H9 (cell line): ENCODE results near the gene PRKAG2. TPM values are rescaled to one million over a fixed set of nuclear protein-coding genes. Genes with fewer than 3 reads are reported as not detected.

Experiments used
- DNase-seq: peaks from one replicate; pipeline ENCODE4 v3.0.0-alpha.2; 2017
- H2AFZ ChIP-seq: one replicate; pipeline ENCODE4 v1.6.1; 2013; ENCODE audit warnings: mild to moderate bottlenecking, low read length, control low read depth, moderate library complexity
- H2AK5ac ChIP-seq: 2 replicates; pipeline ENCODE4 v1.6.1; 2013; ENCODE audit warnings: low read length, control low read depth, mixed read lengths; ENCODE audit not compliant: insufficient read length
- H2BK120ac ChIP-seq: one replicate; pipeline ENCODE4 v1.6.1; 2013; ENCODE audit warnings: low read depth, mild to moderate bottlenecking, low read length, control low read depth, inconsistent platforms; ENCODE audit not compliant: poor library complexity, severe bottlenecking
- H2BK12ac ChIP-seq: 2 replicates; pipeline ENCODE4 v1.6.1; 2013; ENCODE audit warnings: low read length, control low read depth, mixed read lengths, low read depth; ENCODE audit not compliant: insufficient read length
- H2BK15ac ChIP-seq: 2 replicates; pipeline ENCODE4 v1.6.1; 2013; ENCODE audit warnings: low read depth, low read length, control low read depth
- H2BK20ac ChIP-seq: one replicate; pipeline ENCODE4 v1.6.1; 2013; ENCODE audit warnings: low read depth, mild to moderate bottlenecking, low read length, control low read depth, inconsistent platforms; ENCODE audit not compliant: poor library complexity, severe bottlenecking
- H2BK5ac ChIP-seq: 2 replicates; pipeline ENCODE4 v1.6.1; 2013; ENCODE audit warnings: low read length, control low read depth, mixed read lengths; ENCODE audit not compliant: insufficient read length
- H3K14ac ChIP-seq: 2 replicates; pipeline ENCODE4 v1.6.1; 2013; ENCODE audit warnings: low read length, control low read depth; ENCODE audit not compliant: insufficient read depth
- H3K18ac ChIP-seq: 2 replicates; pipeline ENCODE4 v1.6.1; 2013; ENCODE audit warnings: low read depth, mild to moderate bottlenecking, mixed read lengths, low read length, control low read depth; ENCODE audit not compliant: insufficient read length
- H3K23ac ChIP-seq: 2 replicates; pipeline ENCODE4 v1.6.1; 2013; ENCODE audit warnings: low read length, control low read depth, mixed read lengths, low read depth; ENCODE audit not compliant: insufficient read length
- H3K23me2 ChIP-seq: 2 replicates; pipeline ENCODE4 v1.6.1; 2013; ENCODE audit warnings: low read depth, mild to moderate bottlenecking, mixed read lengths, low read length, control low read depth; ENCODE audit not compliant: insufficient read length, poor library complexity, severe bottlenecking
- H3K27ac ChIP-seq: 2 replicates; pipeline ENCODE4 v1.5.1; 2013; ENCODE audit warnings: low read length, control low read depth, mixed read lengths, low read depth; ENCODE audit not compliant: insufficient read length
- H3K27me3 ChIP-seq: 2 replicates; pipeline ENCODE4 v1.6.1; 2013; ENCODE audit warnings: low read length, control low read depth, inconsistent platforms; ENCODE audit not compliant: insufficient read depth
- H3K4ac ChIP-seq: 2 replicates; pipeline ENCODE4 v1.6.1; 2013; ENCODE audit warnings: low read depth, mild to moderate bottlenecking, control low read depth, inconsistent platforms, low read length, moderate library complexity
- H3K4me1 ChIP-seq: 2 replicates; pipeline ENCODE4 v1.6.1; 2013; ENCODE audit warnings: low read length, control low read depth, inconsistent platforms; ENCODE audit not compliant: insufficient read depth
- H3K4me2 ChIP-seq: 2 replicates; pipeline ENCODE4 v1.6.1; 2013; ENCODE audit warnings: low read length, control low read depth, mixed read lengths; ENCODE audit not compliant: insufficient read length, insufficient read depth
- H3K56ac ChIP-seq: 2 replicates; pipeline ENCODE4 v1.6.1; 2013; ENCODE audit warnings: low read depth, mild to moderate bottlenecking, mixed read lengths, low read length, control low read depth; ENCODE audit not compliant: insufficient read length
- H3K79me1 ChIP-seq: 2 replicates; pipeline ENCODE4 v1.6.1; 2013; ENCODE audit warnings: low read depth, mild to moderate bottlenecking, moderate library complexity, low read length, control low read depth, inconsistent platforms; ENCODE audit not compliant: insufficient read depth, poor library complexity, severe bottlenecking
- H3K79me2 ChIP-seq: 2 replicates; pipeline ENCODE4 v1.6.1; 2013; ENCODE audit warnings: low read length, control low read depth, inconsistent platforms; ENCODE audit not compliant: insufficient read depth
- H3K9ac ChIP-seq: 2 replicates; pipeline ENCODE4 v1.6.1; 2013; ENCODE audit warnings: low read length, control low read depth, mixed read lengths; ENCODE audit not compliant: insufficient read length; ENCODE audit errors: extremely low read depth
- H3K9me3 ChIP-seq: one replicate; pipeline ENCODE4 v1.6.1; 2013; ENCODE audit warnings: low read depth, low read length, inconsistent platforms; ENCODE audit not compliant: control insufficient read depth
- H3T11ph ChIP-seq: one replicate; pipeline ENCODE4 v1.6.1; 2013; ENCODE audit warnings: mild to moderate bottlenecking, low read length, control low read depth, inconsistent platforms
- H4K20me1 ChIP-seq: one replicate; pipeline ENCODE4 v1.6.1; 2013; ENCODE audit not compliant: control insufficient read depth, insufficient read length, insufficient read depth
- H4K5ac ChIP-seq: 2 replicates; pipeline ENCODE4 v1.6.1; 2013; ENCODE audit warnings: low read depth, mild to moderate bottlenecking, mixed read lengths, low read length, control low read depth; ENCODE audit not compliant: insufficient read length
- H4K8ac ChIP-seq: replicated peaks from 2 replicates; pipeline ENCODE4 v1.6.1; 2013; ENCODE audit warnings: low read length, control low read depth, mixed read lengths, low read depth; ENCODE audit not compliant: insufficient read length
- H4K91ac ChIP-seq: 2 replicates; pipeline ENCODE4 v1.6.1; 2013; ENCODE audit warnings: low read depth, mild to moderate bottlenecking, moderate library complexity, mixed read lengths, low read length, control low read depth; ENCODE audit not compliant: insufficient read length
- H3K27ac Mint-ChIP-seq, 3 experiments: 2 replicates in 2 of 3; 3 replicates in 1 of 3; pipeline ENCODE4 v1.8.0; 2020 to 2021; ENCODE audit warnings: mixed read lengths in 3 of 3, mild to moderate bottlenecking in 1 of 3, moderate library complexity in 1 of 3
- H3K27me3 Mint-ChIP-seq: 2 replicates; pipeline ENCODE4 v1.8.0; 2021; ENCODE audit warnings: low read depth, mild to moderate bottlenecking, moderate library complexity, mixed read lengths
- H3K36me3 Mint-ChIP-seq, 3 experiments: 2 replicates in 2 of 3; 3 replicates in 1 of 3; pipeline ENCODE4 v1.8.0; 2020 to 2021; ENCODE audit warnings: low read depth in 3 of 3, mixed read lengths in 3 of 3; ENCODE audit not compliant: insufficient read depth in 1 of 3
- H3K4me1 Mint-ChIP-seq, 2 experiments: 2 replicates each; pipeline ENCODE4 v1.8.0; 2020; ENCODE audit warnings: mixed read lengths in 2 of 2
- H3K4me3 Mint-ChIP-seq, 2 experiments: 2 replicates in 1 of 2; 3 replicates in 1 of 2; pipeline ENCODE4 v1.8.0; 2020 to 2021; ENCODE audit warnings: mild to moderate bottlenecking in 2 of 2, mixed read lengths in 2 of 2, moderate library complexity in 1 of 2
- H3K9me3 Mint-ChIP-seq, 2 experiments: 2 replicates in 1 of 2; 3 replicates in 1 of 2; pipeline ENCODE4 v1.8.0; 2020; ENCODE audit warnings: mild to moderate bottlenecking in 2 of 2, mixed read lengths in 2 of 2, moderate library complexity in 1 of 2
- CTCF ChIP-seq: fragments of 200-600 bp; sonication (generic); conservative IDR thresholded peaks from 3 replicates; pipeline ENCODE4 v1.8.0; 2021; ENCODE audit warnings: antibody characterized with exemption, mild to moderate bottlenecking
- WGBS: extraction: QIAGEN DNeasy Blood & Tissue Kit; methylation state at CpG from one replicate; pipeline ENCODE4 v1.1.7; 2013; ENCODE audit warnings: missing lambda C conversion rate, low lambda C conversion rate, mixed read lengths; ENCODE audit not compliant: insufficient read length; ENCODE audit errors: extremely low coverage; 5-methylcytosine and 5-hydroxymethylcytosine counted together
- total RNA-seq: library from RNA; stranded (reverse); gene quantifications from 2 replicates; pipeline ENCODE4 v1.2.1, GENCODE V29; 2021

Gene PRKAG2
- total RNA-seq, 1 experiment from 2014 or later = 11.8 TPM

- Histone ChIP-seq H3T11ph (no peak overlapping the region), H3K27ac (no peak overlapping the region), H3K4me1 (no peaks in the 10 kb centered on the region), H3K79me2 (no peaks in the 10 kb centered on the region), H2AFZ (no peak overlapping the region), H3K14ac (no peak overlapping the region), H2BK120ac (no peak overlapping the region), H3K79me1 (no peaks in the 10 kb centered on the region), H2BK15ac (no peak overlapping the region), H3K23me2 (no peaks in the 10 kb centered on the region), H3K56ac (no peak overlapping the region), H3K23ac (no peak overlapping the region), H3K27me3 (no peaks in the 10 kb centered on the region), H4K8ac (no peak overlapping the region), H3K18ac (no peak overlapping the region), H3K9ac (no peak overlapping the region), H2BK12ac (no peak overlapping the region), H3K4me2 (no peak overlapping the region), H4K5ac (no peak overlapping the region), H2BK20ac (no peak overlapping the region), H4K20me1 (no peaks in the 10 kb centered on the region), H2BK5ac (no peak overlapping the region), H4K91ac (no peak overlapping the region), H3K4ac (no peak overlapping the region), H3K9me3 (no peaks in the 10 kb centered on the region), H2AK5ac (no peak overlapping the region)
- no peak for TF ChIP-seq CTCF
- WGBS = no CpG with 5 or more reads among the region's 8 CpGs
- H3K27ac Mint-ChIP-seq = no peak overlapping the region
- DNase-seq = no peak
- no peaks in the 10 kb centered on the region for H3K36me3 Mint-ChIP-seq
- H3K27me3 Mint-ChIP-seq = peaks cover 4% of the 10 kb centered on the region
- no peak overlapping the region for H3K4me3 Mint-ChIP-seq
- no peaks in the 10 kb centered on the region; a peak in 1 of 5 replicates for H3K9me3 Mint-ChIP-seq
- 0 out of 4 replicates have a peak, but pooled peaks cover 0 to under 1% of the 10 kb centered on the region in 2 experiments for H3K4me1 Mint-ChIP-seq
Measured at GRCh38 chr7:151803841-151804240, 73.1 kb downstream of the PRKAG2 start.
